NCI-H1694 treated with DMSO at 0.1 percent for 48 hours (cell line): ENCODE data around the gene SLC12A8.
"Not testable (repeated sequence)": the region's sequence is repeated elsewhere in the genome, so short reads cannot be mapped to it uniquely, and the experiment has no call there.

Source experiments
- DNase-seq: peaks from one replicate; lab custom pipeline; 2025; lab: John Stamatoyannopoulos, UW

The SLC12A8 gene

GRCh38 chr3:125112981-125113380 lies 99.6 kb downstream of the SLC12A8 start:
- DNase-seq, result no peak

DNA sequence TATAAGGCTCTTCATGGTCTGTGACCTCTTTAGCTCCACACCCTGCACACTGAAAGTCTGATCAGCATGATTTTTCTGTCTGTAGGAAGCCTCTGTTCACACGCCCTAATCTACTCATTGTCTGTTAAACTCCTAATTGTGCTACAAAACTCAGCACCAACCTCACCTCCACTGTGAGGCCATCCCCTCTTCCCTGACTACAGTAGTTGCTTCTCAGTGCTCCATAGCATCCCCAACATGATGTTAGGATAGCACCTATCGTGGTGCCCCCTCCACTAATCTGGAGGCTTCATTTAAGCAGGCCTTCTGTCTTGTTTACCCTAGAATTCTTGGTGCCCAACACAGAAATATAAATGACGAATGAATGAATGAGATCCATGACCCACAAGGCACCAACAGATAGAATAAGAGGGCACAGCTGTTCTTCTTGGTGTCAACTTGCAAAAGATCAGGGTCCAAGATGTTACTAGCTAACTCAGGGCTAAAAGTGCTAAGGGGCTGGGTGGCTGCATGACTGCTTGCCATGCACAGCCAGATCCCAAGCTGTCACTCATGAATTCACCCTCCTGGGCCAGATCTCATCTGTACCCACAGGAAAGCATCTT lies 101.6 kb downstream of the SLC12A8 start:
- no peak for DNase-seq

GRCh38 chr3:125110016-125110875 lies 102.3 kb downstream of the SLC12A8 start:
- DNase-seq, result no peak

- DNase-seq, result no peak
These were observed 103.0 kb downstream of the SLC12A8 start for GRCh38 chr3:125109536-125109925.

GRCh38 chr3:125108833-125109535 lies 103.6 kb downstream of the SLC12A8 start:
- no peak for DNase-seq

- DNase-seq, result no peak
These were observed 104.5 kb downstream of the SLC12A8 start for GRCh38 chr3:125107861-125108567.

DNA sequence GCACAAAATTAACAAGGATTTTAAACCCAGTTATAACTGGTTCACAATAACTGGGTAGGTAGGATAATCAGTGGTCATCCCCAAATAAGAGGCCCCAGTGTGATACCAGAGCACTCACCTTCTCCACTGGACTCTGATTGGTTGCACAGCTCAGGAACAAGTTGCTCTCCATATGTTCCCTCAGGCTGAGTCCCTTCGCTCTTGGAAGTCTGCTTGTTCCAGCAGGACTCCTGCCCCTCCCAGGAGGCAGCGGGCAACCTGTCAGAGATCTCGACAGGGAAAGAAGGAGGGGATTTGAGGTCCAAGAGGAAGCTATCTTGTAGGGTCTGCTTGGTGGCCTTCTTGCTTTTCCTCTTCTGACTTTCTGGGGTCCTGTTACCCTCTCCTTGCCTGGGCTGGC lies 105.2 kb downstream of the SLC12A8 start:
- DNase-seq, result no peak

DNA sequence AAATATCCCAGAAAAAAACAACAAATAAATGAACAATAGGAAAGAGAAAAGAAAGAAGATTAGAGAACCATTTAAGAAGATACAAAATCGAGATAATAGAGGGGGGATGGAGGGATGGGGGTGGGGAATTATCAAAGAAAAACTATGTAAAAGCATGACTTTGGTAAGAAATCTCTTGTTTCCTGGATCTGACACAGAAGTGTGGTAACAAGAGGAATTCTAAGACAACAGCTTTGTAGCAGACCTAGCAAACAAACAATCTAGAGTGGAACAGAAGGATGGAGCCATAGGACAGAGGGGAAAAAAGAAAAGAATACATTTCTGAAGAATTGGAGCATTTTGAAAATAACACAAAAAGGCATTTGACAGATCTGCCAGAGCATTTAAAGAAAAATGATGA lies 107.4 kb downstream of the SLC12A8 start:
- no peak for DNase-seq

DNA sequence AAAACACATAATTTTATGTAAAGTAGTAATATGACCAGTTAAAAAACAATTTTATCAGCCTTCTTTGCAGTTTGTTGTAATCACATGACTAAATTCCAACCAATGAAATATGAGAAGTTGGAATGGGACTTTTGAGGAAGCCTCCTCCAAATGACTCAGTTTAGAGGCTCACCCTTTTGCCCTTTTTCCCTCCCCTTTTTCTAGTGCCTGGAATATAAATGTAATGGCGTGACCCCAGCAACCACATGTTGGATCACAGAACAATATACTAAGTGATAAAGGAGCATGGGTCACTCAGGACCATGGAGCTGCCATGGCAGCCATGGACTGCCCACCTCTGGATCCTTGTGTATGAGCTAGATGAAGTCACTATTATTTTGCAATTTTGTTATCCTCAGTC lies 107.9 kb downstream of the SLC12A8 start:
- DNase-seq, result no peak

GRCh38 chr3:125103406-125103805 lies 109.1 kb downstream of the SLC12A8 start:
- no peak for DNase-seq

DNA sequence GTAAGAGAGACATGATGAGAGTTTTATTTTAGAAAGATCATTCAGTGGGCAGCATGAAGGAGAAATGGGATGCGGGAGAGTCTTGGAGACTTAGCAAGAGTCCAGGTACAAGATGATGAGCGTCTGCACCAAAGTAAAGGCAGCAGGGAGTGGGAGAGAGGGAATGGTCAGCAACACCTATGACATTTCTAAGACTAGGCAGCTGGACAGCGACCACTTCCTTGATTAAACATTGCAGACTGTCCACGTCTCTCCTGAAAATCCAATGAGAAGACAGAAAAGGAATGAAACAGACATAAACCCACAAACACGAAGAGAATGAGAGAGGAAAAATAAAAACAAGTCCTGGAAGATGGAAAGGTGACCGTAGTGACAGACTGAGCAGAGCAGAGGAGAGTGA lies 110.1 kb downstream of the SLC12A8 start:
- DNase-seq, result no peak

GRCh38 chr3:125098611-125099291 lies 113.8 kb downstream of the SLC12A8 start:
- no peak for DNase-seq

GRCh38 chr3:125090649-125091048 lies 121.9 kb downstream of the SLC12A8 start:
- no peak for DNase-seq

GRCh38 chr3:125087768-125088391 lies 124.7 kb downstream of the SLC12A8 start:
- DNase-seq, result no peak

DNA sequence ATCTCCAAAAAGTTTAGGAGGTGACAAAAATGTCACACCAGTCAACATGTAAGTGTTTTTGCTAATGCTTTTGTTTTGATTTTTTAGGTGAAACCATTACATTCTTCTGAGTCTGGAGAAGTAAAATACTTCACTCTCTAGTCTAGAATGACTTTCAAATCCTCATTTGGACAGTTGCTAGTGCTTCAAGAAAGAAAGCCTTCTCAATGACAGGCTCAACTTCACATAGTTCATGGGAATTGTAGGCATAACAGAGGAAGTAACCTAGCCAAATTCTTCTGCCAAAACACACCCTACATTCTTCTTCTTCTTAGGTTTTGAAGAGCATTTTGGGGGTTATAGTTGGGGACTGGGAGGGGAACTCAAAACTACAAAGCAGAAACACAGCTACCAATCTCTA lies 127.4 kb downstream of the SLC12A8 start:
- no peak for DNase-seq

GRCh38 chr3:125083776-125084175 lies 128.8 kb downstream of the SLC12A8 start:
- DNase-seq, result no peak

DNA sequence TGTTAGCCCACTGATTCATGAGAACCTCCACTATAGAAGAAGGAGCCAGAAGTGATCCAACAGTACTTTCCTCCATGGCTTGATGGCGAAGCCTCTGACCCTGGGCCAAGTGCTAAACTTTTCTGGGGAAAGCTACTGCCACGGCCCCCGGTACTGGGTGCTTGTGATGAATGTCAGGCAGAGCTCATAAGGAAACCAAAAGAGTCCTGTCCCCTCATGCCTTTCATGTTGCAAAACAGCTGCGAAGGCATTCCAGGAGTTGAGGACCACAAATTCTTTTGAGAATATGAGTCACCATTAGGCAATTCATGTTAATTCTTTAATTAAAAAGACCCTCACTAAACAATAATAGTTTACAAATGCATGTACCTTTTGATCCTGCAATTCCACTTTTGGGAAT lies 130.2 kb downstream of the SLC12A8 start:
- DNase-seq, result not testable (repeated sequence)

- no peak for DNase-seq
These were observed 132.5 kb downstream of the SLC12A8 start for GRCh38 chr3:125080077-125080476.

GRCh38 chr3:125079675-125080045 lies 132.9 kb downstream of the SLC12A8 start:
- DNase-seq, result no peak

DNA sequence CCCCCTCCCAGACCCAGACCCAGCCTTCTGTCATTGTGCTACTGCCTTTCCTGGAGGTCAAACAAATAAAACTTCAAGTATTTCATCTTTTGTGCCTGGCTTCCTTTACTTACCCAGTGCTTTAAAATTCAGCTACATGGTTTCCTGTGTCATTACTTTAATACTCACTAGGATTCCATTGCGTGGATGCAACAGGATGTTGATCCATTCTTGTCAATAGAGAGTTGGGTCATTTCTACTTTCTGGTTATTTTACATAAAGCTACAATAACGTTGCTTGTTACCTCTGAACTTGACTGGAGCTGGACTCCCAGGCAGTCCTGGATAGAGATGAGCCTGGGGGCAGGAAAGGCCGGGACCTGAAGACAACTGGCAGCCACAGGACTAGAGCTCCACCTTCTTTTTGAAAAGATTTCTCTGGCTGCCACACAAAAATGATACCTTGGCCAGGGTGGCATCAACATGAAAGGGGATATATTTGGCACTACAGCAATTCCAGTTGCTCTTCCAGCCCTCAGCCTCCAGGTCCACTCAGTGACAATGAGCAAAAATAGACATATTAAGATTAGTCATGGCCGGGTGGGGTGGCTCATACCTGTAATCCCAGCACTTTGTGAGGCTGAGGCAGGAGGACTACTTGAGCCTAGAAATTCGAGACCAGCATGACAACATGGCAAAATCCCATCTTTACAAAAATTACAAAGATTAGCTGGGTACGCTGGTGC lies 133.4 kb downstream of the SLC12A8 start:
- DNase-seq, result no peak

- no peak for DNase-seq
These were observed 134.7 kb downstream of the SLC12A8 start for GRCh38 chr3:125077864-125078263.
